GM18951 (cell line): ENCODE data around the gene PRR14.

Experiments used
- POLR2A ChIP-seq: IDR thresholded peaks from 4 replicates; pipeline ENCODE4 v1.6.1; 2011; ENCODE audit warnings: mild to moderate bottlenecking; ENCODE audit not compliant: insufficient read length, insufficient read depth; ENCODE audit errors: extremely low read depth
- in situ Hi-C: fragments of 300-500 bp; cut with MboI; formaldehyde crosslinking; loops from one replicate; pipeline ENCODE4 v1.12.0; 2022; ENCODE audit warnings: low sequenced_read_pairs, mixed read lengths, inconsistent platforms; ENCODE audit not compliant: unreplicated experiment

The PRR14 gene

GRCh38 chr16:30658731-30659506 is 8.2 kb downstream of the PRR14 start:
- in situ Hi-C loops, result no loop called here
- TF ChIP-seq POLR2A, result peak; percentile 40

GRCh38 chr16:30659507-30660423 is 9.0 kb downstream of the PRR14 start:
- TF ChIP-seq POLR2A, result peak; percentile 58
- in situ Hi-C loops, result no loop called here

- TF ChIP-seq POLR2A, result no peak
- in situ Hi-C loops, result no loop called here
These were observed 9.9 kb downstream of the PRR14 start for GRCh38 chr16:30660424-30661261.

- no peak for TF ChIP-seq POLR2A
- in situ Hi-C loops, result no loop called here
These were observed 11.7 kb downstream of the PRR14 start for GRCh38 chr16:30662449-30662848.

GRCh38 chr16:30663038-30663437 is 12.3 kb downstream of the PRR14 start:
- in situ Hi-C loops, result no loop called here
- TF ChIP-seq POLR2A, result no peak

GRCh38 chr16:30663820-30664219 is 13.1 kb downstream of the PRR14 start:
- no peak for TF ChIP-seq POLR2A
- in situ Hi-C loops, result no loop called here

GRCh38 chr16:30664616-30665109 is 13.9 kb downstream of the PRR14 start:
- in situ Hi-C loops, result no loop called here
- TF ChIP-seq POLR2A, result no peak

GRCh38 chr16:30665155-30665829 is 14.5 kb downstream of the PRR14 start:
- no peak for TF ChIP-seq POLR2A
- in situ Hi-C loops, result no loop called here

GRCh38 chr16:30665830-30666190 is 15.1 kb downstream of the PRR14 start:
- no peak for TF ChIP-seq POLR2A
- in situ Hi-C loops, result no loop called here

GRCh38 chr16:30666681-30667080 is 15.9 kb downstream of the PRR14 start:
- no peak for TF ChIP-seq POLR2A
- in situ Hi-C loops, result no loop called here

GRCh38 chr16:30667361-30667905 is 16.7 kb downstream of the PRR14 start:
- no peak for TF ChIP-seq POLR2A
- in situ Hi-C loops, result no loop called here

- in situ Hi-C loops, result no loop called here
- no peak for TF ChIP-seq POLR2A
These were observed 17.6 kb downstream of the PRR14 start for GRCh38 chr16:30668393-30668792.
